Stimulated activated CD8-positive, alpha-beta memory T cell treated with anti-CD3 and anti-CD28 coated beads, Interleukin-12 subunit alpha, Interleukin-12 subunit beta, amount 100 ng/mL, for 1 hour (primary cell): ENCODE measurements around the gene FAM81A.
"Not testable (repeated sequence)": the region's sequence is repeated elsewhere in the genome, so short reads cannot be mapped to it uniquely, and the experiment has no call there.

Experiments used
- DNase-seq: peaks from one replicate; pipeline ENCODE4 v3.0.0-alpha.2; 2020; ENCODE audit warnings: low read depth

FAM81A gene

GRCh38 chr15:59489485-59489884, 51.5 kb downstream of the FAM81A start:
- DNase-seq, result not testable (repeated sequence)

GRCh38 chr15:59491062-59491461, 53.1 kb downstream of the FAM81A start:
- DNase-seq, result no peak

GRCh38 chr15:59492389-59493377, 54.7 kb downstream of the FAM81A start:
- peak; percentile 24 for DNase-seq

- DNase-seq, result no peak
These were observed 63.6 kb downstream of the FAM81A start for GRCh38 chr15:59501597-59501996.

GRCh38 chr15:59515190-59515589, 77.2 kb downstream of the FAM81A start:
- DNase-seq, result no peak

GRCh38 chr15:59516655-59517461, 78.9 kb downstream of the FAM81A start:
- no peak for DNase-seq

GRCh38 chr15:59519329-59519728, 81.3 kb downstream of the FAM81A start:
- no peak for DNase-seq

- no peak for DNase-seq
These were observed 83.5 kb downstream of the FAM81A start for GRCh38 chr15:59521443-59521842.

GRCh38 chr15:59522988-59523461, 85.0 kb downstream of the FAM81A start:
- DNase-seq, result peak; percentile 32

- no peak for DNase-seq
These were observed 85.7 kb downstream of the FAM81A start for GRCh38 chr15:59523702-59524101.

GRCh38 chr15:59524331-59524731, 86.3 kb downstream of the FAM81A start:
- no peak for DNase-seq

GRCh38 chr15:59526466-59526865, 88.5 kb downstream of the FAM81A start:
- not testable (repeated sequence) for DNase-seq

GRCh38 chr15:59528429-59528828, 90.4 kb downstream of the FAM81A start:
- no peak for DNase-seq

- DNase-seq, result peak; percentile 60
These were observed 91.0 kb downstream of the FAM81A start for GRCh38 chr15:59528961-59529402.

- DNase-seq, result no peak
These were observed 93.2 kb downstream of the FAM81A start for GRCh38 chr15:59531066-59531675.

- no peak for DNase-seq
These were observed 94.9 kb downstream of the FAM81A start for GRCh38 chr15:59532770-59533379.

- DNase-seq, result no peak
These were observed 98.6 kb downstream of the FAM81A start for GRCh38 chr15:59536553-59536952.

- no peak for DNase-seq
These were observed 99.4 kb downstream of the FAM81A start for GRCh38 chr15:59537403-59537802.

GRCh38 chr15:59538494-59538893, 100.5 kb downstream of the FAM81A start:
- no peak for DNase-seq

GRCh38 chr15:59539799-59540198, 101.8 kb downstream of the FAM81A start:
- DNase-seq, result no peak

GRCh38 chr15:59540654-59541053, 102.7 kb downstream of the FAM81A start:
- no peak for DNase-seq

GRCh38 chr15:59541750-59542149, 103.8 kb downstream of the FAM81A start:
- no peak for DNase-seq
